MM.1S (cell line): ENCODE results near the gene ELAC2.
"Not testable (repeated sequence)": the region's sequence is repeated elsewhere in the genome, so short reads cannot be mapped to it uniquely, and the experiment has no call there.

Source experiments
- DNase-seq: peaks from one replicate; pipeline ENCODE4 v3.0.0-alpha.2; 2015
- H2AFZ ChIP-seq: fragments of 300-600 bp; sonication (generic); 2 replicates; pipeline ENCODE4 v1.6.0; 2016; ENCODE audit warnings: antibody characterized with exemption, low read length
- H3F3A ChIP-seq: fragments of 300-600 bp; sonication (generic); 2 replicates; pipeline ENCODE4 v1.6.1; 2016; ENCODE audit warnings: mild to moderate bottlenecking, antibody characterized with exemption, low read length, moderate library complexity, mixed read lengths; ENCODE audit not compliant: insufficient read depth
- H3K27ac ChIP-seq: fragments of 300-600 bp; sonication (generic); 2 replicates; pipeline ENCODE4 v1.5.1; 2016; ENCODE audit warnings: mild to moderate bottlenecking, low read length
- H3K27me3 ChIP-seq: fragments of 300-600 bp; sonication (generic); replicated peaks from 2 replicates; pipeline ENCODE4 v1.6.0; 2016; ENCODE audit warnings: low read length; ENCODE audit not compliant: insufficient read depth
- H3K36me3 ChIP-seq: fragments of 300-600 bp; sonication (generic); replicated peaks from 2 replicates; pipeline ENCODE4 v1.6.1; 2016; ENCODE audit warnings: mild to moderate bottlenecking, low read length, mixed read lengths; ENCODE audit not compliant: insufficient read depth
- H3K4me1 ChIP-seq: fragments of 300-600 bp; sonication (generic); 2 replicates; pipeline ENCODE4 v1.6.1; 2016; ENCODE audit warnings: low read length, mixed read lengths
- H3K4me2 ChIP-seq: fragments of 300-600 bp; sonication (generic); 2 replicates; pipeline ENCODE4 v1.6.0; 2016; ENCODE audit warnings: low read depth, low read length
- H3K4me3 ChIP-seq: fragments of 300-600 bp; sonication (generic); 2 replicates; pipeline ENCODE4 v1.5.1; 2016; ENCODE audit warnings: low read length, mixed read lengths
- H3K79me2 ChIP-seq: fragments of 300-600 bp; sonication (generic); 2 replicates; pipeline ENCODE4 v1.6.1; 2016; ENCODE audit warnings: mixed run types, low read length, mixed read lengths
- H3K9ac ChIP-seq: fragments of 300-600 bp; sonication (generic); 2 replicates; pipeline ENCODE4 v1.6.1; 2016; ENCODE audit warnings: low read length, mixed read lengths
- H3K9me2 ChIP-seq: fragments of 300-600 bp; sonication (generic); replicated peaks from 2 replicates; pipeline ENCODE4 v1.6.1; 2016; ENCODE audit warnings: mild to moderate bottlenecking, low read length, mixed read lengths; ENCODE audit not compliant: insufficient read depth
- H3K9me3 ChIP-seq: fragments of 300-600 bp; sonication (generic); replicated peaks from 2 replicates; pipeline ENCODE4 v1.6.1; 2016; ENCODE audit warnings: mild to moderate bottlenecking, low read length, mixed read lengths; ENCODE audit not compliant: insufficient read depth
- H4K20me1 ChIP-seq: fragments of 300-600 bp; sonication (generic); 2 replicates; pipeline ENCODE4 v1.6.1; 2016; ENCODE audit warnings: mild to moderate bottlenecking, low read length, moderate library complexity, mixed read lengths; ENCODE audit not compliant: insufficient read depth
- EZH2 ChIP-seq: fragments of 300-600 bp; sonication (generic); optimal IDR thresholded peaks from 2 replicates; pipeline ENCODE3; 2017; ENCODE audit warnings: low read depth, mild to moderate bottlenecking, antibody characterized with exemption, low read length, mixed read lengths
- EZH2phosphoT487 ChIP-seq: fragments of 300-600 bp; sonication (generic); IDR thresholded peaks from 2 replicates; pipeline ENCODE4 v1.6.1; 2018; ENCODE audit warnings: antibody characterized with exemption, low read length
- TF ChIP-seq, protein P1 (sequence below): fragments of 300-600 bp; sonication (generic); IDR thresholded peaks from 2 replicates; pipeline ENCODE4 v1.5.1; 2016; ENCODE audit warnings: antibody characterized with exemption, low read length, mixed read lengths

ELAC2 gene

DNA sequence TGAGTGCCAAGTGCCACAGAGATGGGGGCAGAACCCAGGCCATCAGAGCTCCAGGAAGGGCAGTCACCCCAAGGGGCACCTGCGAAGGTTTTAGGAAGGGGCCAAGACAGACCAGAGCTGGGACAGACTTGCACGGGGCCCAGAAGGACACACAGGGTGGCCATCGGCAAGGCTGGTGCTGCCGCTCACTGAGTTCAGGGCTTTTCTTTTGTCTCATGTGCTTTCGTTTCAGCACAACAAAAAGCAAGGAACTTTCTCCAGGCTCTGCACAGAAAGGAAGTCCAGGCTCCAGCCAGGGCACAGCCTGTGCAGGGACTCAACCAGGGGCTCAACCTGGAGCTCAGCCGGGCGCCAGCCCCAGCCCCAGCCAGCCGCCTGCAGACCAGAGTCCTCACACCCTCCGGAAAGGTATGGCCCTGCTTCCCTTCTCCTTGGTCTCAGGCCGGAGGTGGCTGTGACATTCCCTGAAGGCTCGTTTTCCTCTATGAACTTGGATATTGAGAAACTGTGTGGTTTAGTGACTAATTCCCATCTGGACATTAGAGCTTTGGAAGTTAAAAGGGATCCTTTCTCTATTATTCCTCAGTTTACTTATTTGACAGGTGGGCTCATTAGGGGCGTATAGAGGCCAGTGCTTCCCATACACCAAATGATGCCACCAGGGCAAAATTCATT, 37.9 kb downstream of the ELAC2 start:
- Histone ChIP-seq H4K20me1 (no peaks in the 10 kb centered on the region), H3K27ac (no peak overlapping the region), H3K4me1 (no peaks in the 10 kb centered on the region), H2AFZ (no peak overlapping the region), H3K4me3 (no peak overlapping the region), H3F3A (no peaks in the 10 kb centered on the region), H3K27me3 (no peaks in the 10 kb centered on the region), H3K79me2 (no peaks in the 10 kb centered on the region), H3K9me3 (no peaks in the 10 kb centered on the region), H3K9me2 (no peaks in the 10 kb centered on the region), H3K9ac (no peak overlapping the region), H3K4me2 (no peak overlapping the region), H3K36me3 (no peaks in the 10 kb centered on the region)
- TF ChIP-seq EZH2phosphoT487 (no peak), EZH2 (no peak)
- TF ChIP-seq, protein P1, sequence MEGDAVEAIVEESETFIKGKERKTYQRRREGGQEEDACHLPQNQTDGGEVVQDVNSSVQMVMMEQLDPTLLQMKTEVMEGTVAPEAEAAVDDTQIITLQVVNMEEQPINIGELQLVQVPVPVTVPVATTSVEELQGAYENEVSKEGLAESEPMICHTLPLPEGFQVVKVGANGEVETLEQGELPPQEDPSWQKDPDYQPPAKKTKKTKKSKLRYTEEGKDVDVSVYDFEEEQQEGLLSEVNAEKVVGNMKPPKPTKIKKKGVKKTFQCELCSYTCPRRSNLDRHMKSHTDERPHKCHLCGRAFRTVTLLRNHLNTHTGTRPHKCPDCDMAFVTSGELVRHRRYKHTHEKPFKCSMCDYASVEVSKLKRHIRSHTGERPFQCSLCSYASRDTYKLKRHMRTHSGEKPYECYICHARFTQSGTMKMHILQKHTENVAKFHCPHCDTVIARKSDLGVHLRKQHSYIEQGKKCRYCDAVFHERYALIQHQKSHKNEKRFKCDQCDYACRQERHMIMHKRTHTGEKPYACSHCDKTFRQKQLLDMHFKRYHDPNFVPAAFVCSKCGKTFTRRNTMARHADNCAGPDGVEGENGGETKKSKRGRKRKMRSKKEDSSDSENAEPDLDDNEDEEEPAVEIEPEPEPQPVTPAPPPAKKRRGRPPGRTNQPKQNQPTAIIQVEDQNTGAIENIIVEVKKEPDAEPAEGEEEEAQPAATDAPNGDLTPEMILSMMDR = no peak
- DNase-seq = no peak

DNA sequence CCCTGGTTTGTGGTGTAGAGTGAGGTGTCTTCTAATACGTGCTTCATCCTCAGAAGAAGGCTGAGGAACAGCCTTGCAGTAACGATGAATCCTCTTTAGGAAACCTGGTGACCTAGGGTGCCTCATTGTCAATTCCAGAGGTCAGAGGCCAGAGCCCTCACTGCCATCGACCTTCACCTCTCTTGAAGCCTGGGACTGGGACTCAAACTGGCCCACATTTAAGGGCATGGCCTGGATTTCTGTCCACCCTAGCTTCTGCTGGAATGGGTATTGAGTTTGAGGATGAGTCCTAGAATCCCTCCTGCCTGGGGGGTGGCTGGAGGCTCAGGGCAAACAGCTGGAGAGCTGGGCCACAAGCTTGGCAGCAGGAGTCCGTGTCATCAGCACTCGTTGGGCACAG, 38.6 kb downstream of the ELAC2 start:
- H3K4me3 ChIP-seq = no peak overlapping the region
- no peaks in the 10 kb centered on the region for H3K9me2 ChIP-seq
- H3K79me2 ChIP-seq = no peaks in the 10 kb centered on the region
- H3K27ac ChIP-seq = no peak overlapping the region
- no peak overlapping the region for H2AFZ ChIP-seq
- H3K4me2 ChIP-seq = no peak overlapping the region
- H3K36me3 ChIP-seq = no peaks in the 10 kb centered on the region
- TF ChIP-seq, protein P1 = no peak
- H3K4me1 ChIP-seq = no peaks in the 10 kb centered on the region
- no peaks in the 10 kb centered on the region for H3K9me3 ChIP-seq
- H3K27me3 ChIP-seq = no peaks in the 10 kb centered on the region
- no peak for DNase-seq
- no peaks in the 10 kb centered on the region for H3F3A ChIP-seq
- H3K9ac ChIP-seq = no peak overlapping the region
- no peaks in the 10 kb centered on the region for H4K20me1 ChIP-seq

DNA sequence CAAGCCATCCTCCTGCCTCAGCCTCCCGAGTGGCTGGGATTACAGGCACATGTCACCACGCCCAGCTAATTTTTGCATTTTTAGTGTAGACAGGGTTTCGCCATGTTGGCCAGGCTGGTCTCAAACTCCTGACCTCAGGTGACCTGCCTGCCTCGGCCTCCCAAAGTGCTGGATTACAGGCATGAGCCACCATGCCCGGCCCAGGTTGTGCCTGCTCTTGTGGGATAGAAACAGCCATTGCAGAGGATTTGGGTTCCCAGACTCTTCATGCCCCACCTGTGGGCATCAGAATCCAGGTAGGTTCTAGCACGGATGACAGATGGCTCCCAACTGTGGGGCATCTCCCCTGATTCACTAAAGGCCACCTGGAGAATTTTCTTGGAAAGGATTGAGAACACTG, 39.0 kb downstream of the ELAC2 start:
- not testable (repeated sequence) for H3K4me1 ChIP-seq, H4K20me1 ChIP-seq, H3F3A ChIP-seq, H3K4me2 ChIP-seq, H3K27me3 ChIP-seq, DNase-seq, H3K9me2 ChIP-seq, H3K9ac ChIP-seq, H2AFZ ChIP-seq, H3K79me2 ChIP-seq, H3K9me3 ChIP-seq, H3K27ac ChIP-seq, H3K36me3 ChIP-seq, H3K4me3 ChIP-seq

DNA sequence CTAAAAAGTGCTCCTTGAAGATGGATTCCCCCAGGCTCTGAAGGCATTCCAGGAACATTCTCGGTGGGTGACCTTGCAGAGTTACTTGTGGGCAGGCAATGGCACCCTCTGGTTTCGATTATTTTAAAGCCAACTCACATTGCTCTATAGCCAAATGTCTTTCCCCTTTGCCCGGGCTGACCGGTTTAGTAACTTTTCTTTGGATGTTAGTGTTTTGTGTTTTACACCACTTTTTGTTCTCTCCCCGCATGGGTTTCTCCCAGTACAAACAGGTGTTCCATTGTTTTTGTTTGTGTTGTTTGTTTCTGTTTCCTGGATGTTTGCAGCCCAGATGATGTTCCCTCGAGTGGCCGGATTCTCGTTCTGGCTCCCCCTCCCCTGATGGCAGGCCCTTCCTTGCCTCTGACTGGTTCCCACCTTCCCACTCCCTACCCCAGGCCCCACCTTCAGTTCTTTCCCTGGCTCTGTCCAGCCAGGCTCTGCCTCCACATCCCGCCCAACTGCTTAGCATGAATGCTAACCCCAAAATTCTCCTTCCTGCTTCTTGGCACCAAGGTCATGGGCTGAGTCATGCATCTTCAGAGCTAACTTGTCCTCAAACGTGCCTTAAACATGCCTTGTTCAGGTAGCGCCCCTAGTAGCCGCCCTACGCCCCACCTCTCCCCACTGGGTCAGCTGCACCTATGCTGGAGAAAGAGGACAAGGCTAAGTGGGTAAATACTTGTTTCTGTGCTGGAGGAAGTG, 40.6 kb downstream of the ELAC2 start:
- H4K20me1 ChIP-seq = no peaks in the 10 kb centered on the region
- TF ChIP-seq, protein P1 = no peak
- no peak for TF ChIP-seq EZH2
- TF ChIP-seq EZH2phosphoT487 = no peak
- no peak overlapping the region for H3K4me3 ChIP-seq
- H3K27me3 ChIP-seq = no peaks in the 10 kb centered on the region
- H3K27ac ChIP-seq = no peak overlapping the region
- no peaks in the 10 kb centered on the region for H3K4me1 ChIP-seq
- no peak overlapping the region for H2AFZ ChIP-seq
- no peaks in the 10 kb centered on the region for H3K36me3 ChIP-seq
- no peaks in the 10 kb centered on the region for H3F3A ChIP-seq
- no peaks in the 10 kb centered on the region for H3K9me2 ChIP-seq
- H3K9me3 ChIP-seq = no peaks in the 10 kb centered on the region
- DNase-seq = no peak
- H3K9ac ChIP-seq = no peak overlapping the region
- no peaks in the 10 kb centered on the region for H3K79me2 ChIP-seq
- no peak overlapping the region for H3K4me2 ChIP-seq
